ENCODE results near the gene APCDD1.
A peak's percentile ranks its signal among the peaks of the same experiment; 100 is the strongest.
"Not testable (repeated sequence)": the region's sequence is repeated elsewhere in the genome, so short reads cannot be mapped to it uniquely, and the experiment has no call there.

APCDD1 gene

GRCh38 chr18:10499230-10499629 lies 44.8 kb downstream of the APCDD1 start:
- H3K9me3 ChIP-seq (ENCODE audit: control insufficient read depth in 5 of 5, low read length in 5 of 5), result no peaks in the 10 kb centered on the region
- no peak overlapping the region for H3K9ac ChIP-seq (ENCODE audit: low read length in 5 of 5)
- H3K4me1 ChIP-seq (ENCODE audit: control insufficient read depth in 5 of 5, insufficient read depth in 5 of 5, low read length in 5 of 5), result peaks cover 0 to 7% (median 4%) of the 10 kb centered on the region in 5 donors
- no peak overlapping the region for H3K4me3 ChIP-seq (ENCODE audit: low read depth in 1 of 5, low read length in 5 of 5)
- no peaks in the 10 kb centered on the region for H3K36me3 ChIP-seq (ENCODE audit: control insufficient read depth in 5 of 5, insufficient read depth in 5 of 5, low read length in 5 of 5)
- H3K27ac ChIP-seq (ENCODE audit: low read depth, low read length), result no peak overlapping the region
- no peaks in the 10 kb centered on the region for H3K27me3 ChIP-seq (ENCODE audit: control insufficient read depth in 5 of 5, insufficient read depth in 4 of 5, low read length in 5 of 5)

GRCh38 chr18:10500038-10500437 lies 45.6 kb downstream of the APCDD1 start:
- Histone ChIP-seq H3K4me1 (ENCODE audit: control insufficient read depth in 5 of 5, insufficient read depth in 5 of 5, low read length in 5 of 5) (peaks cover 0 to 7% (median 4%) of the 10 kb centered on the region in 5 donors), H3K4me3 (ENCODE audit: low read depth in 1 of 5, low read length in 5 of 5) (no peak overlapping the region), H3K27ac (ENCODE audit: low read depth, low read length) (no peak overlapping the region), H3K36me3 (ENCODE audit: control insufficient read depth in 5 of 5, insufficient read depth in 5 of 5, low read length in 5 of 5) (no peaks in the 10 kb centered on the region), H3K9ac (ENCODE audit: low read length in 5 of 5) (no peak overlapping the region), H3K9me3 (ENCODE audit: control insufficient read depth in 5 of 5, low read length in 5 of 5) (peaks cover 0 to 6% (median 4%) of the 10 kb centered on the region in 5 donors), H3K27me3 (ENCODE audit: control insufficient read depth in 5 of 5, insufficient read depth in 4 of 5, low read length in 5 of 5) (no peaks in the 10 kb centered on the region)

- H3K36me3 ChIP-seq (ENCODE audit: control insufficient read depth in 5 of 5, insufficient read depth in 5 of 5, low read length in 5 of 5), result no peaks in the 10 kb centered on the region
- H3K9ac ChIP-seq (ENCODE audit: low read length in 5 of 5), result no peak overlapping the region
- no peak overlapping the region for H3K27ac ChIP-seq (ENCODE audit: low read depth, low read length)
- peaks cover 4 to 15% (median 12%) of the 10 kb centered on the region in 5 donors for H3K9me3 ChIP-seq (ENCODE audit: control insufficient read depth in 5 of 5, low read length in 5 of 5)
- no peaks in the 10 kb centered on the region for H3K4me1 ChIP-seq (ENCODE audit: control insufficient read depth in 5 of 5, insufficient read depth in 5 of 5, low read length in 5 of 5)
- no peaks in the 10 kb centered on the region for H3K27me3 ChIP-seq (ENCODE audit: control insufficient read depth in 5 of 5, insufficient read depth in 4 of 5, low read length in 5 of 5)
- no peak overlapping the region for H3K4me3 ChIP-seq (ENCODE audit: low read depth in 1 of 5, low read length in 5 of 5)
Observed at GRCh38 chr18:10504723-10505122, 50.3 kb downstream of the APCDD1 start.

GRCh38 chr18:10505892-10506291 lies 51.5 kb downstream of the APCDD1 start:
- H3K9ac ChIP-seq (ENCODE audit: low read length in 5 of 5); H3K4me3 ChIP-seq (ENCODE audit: low read depth in 1 of 5, low read length in 5 of 5); H3K27ac ChIP-seq (ENCODE audit: low read depth, low read length); H3K4me1 ChIP-seq (ENCODE audit: control insufficient read depth in 5 of 5, insufficient read depth in 5 of 5, low read length in 5 of 5); H3K36me3 ChIP-seq (ENCODE audit: control insufficient read depth in 5 of 5, insufficient read depth in 5 of 5, low read length in 5 of 5); H3K27me3 ChIP-seq (ENCODE audit: control insufficient read depth in 5 of 5, insufficient read depth in 4 of 5, low read length in 5 of 5): not testable (repeated sequence)
- peaks cover 4 to 15% (median 12%) of the 10 kb centered on the region in 5 donors for H3K9me3 ChIP-seq (ENCODE audit: control insufficient read depth in 5 of 5, low read length in 5 of 5)

- no peaks in the 10 kb centered on the region for H3K36me3 ChIP-seq (ENCODE audit: control insufficient read depth in 5 of 5, insufficient read depth in 5 of 5, low read length in 5 of 5)
- peaks cover 0 to 3% (median 0%) of the 10 kb centered on the region in 5 donors for H3K4me1 ChIP-seq (ENCODE audit: control insufficient read depth in 5 of 5, insufficient read depth in 5 of 5, low read length in 5 of 5)
- no peaks in the 10 kb centered on the region for H3K27me3 ChIP-seq (ENCODE audit: control insufficient read depth in 5 of 5, insufficient read depth in 4 of 5, low read length in 5 of 5)
- H3K9me3 ChIP-seq (ENCODE audit: control insufficient read depth in 5 of 5, low read length in 5 of 5), result peaks cover 4 to 15% (median 12%) of the 10 kb centered on the region in 5 donors
- no peak overlapping the region for H3K9ac ChIP-seq (ENCODE audit: low read length in 5 of 5)
- no peak overlapping the region for H3K4me3 ChIP-seq (ENCODE audit: low read depth in 1 of 5, low read length in 5 of 5)
- H3K27ac ChIP-seq (ENCODE audit: low read depth, low read length), result no peak overlapping the region
Observed at GRCh38 chr18:10508591-10508990, 54.2 kb downstream of the APCDD1 start.

GRCh38 chr18:10511236-10511635 lies 56.8 kb downstream of the APCDD1 start:
- Histone ChIP-seq H3K27ac (ENCODE audit: low read depth, low read length) (no peak overlapping the region), H3K9ac (ENCODE audit: low read length in 5 of 5) (no peak overlapping the region), H3K36me3 (ENCODE audit: control insufficient read depth in 5 of 5, insufficient read depth in 5 of 5, low read length in 5 of 5) (no peaks in the 10 kb centered on the region), H3K4me3 (ENCODE audit: low read depth in 1 of 5, low read length in 5 of 5) (no peak overlapping the region), H3K27me3 (ENCODE audit: control insufficient read depth in 5 of 5, insufficient read depth in 4 of 5, low read length in 5 of 5) (no peaks in the 10 kb centered on the region), H3K4me1 (ENCODE audit: control insufficient read depth in 5 of 5, insufficient read depth in 5 of 5, low read length in 5 of 5) (peaks cover 0 to 11% (median 4%) of the 10 kb centered on the region in 5 donors), H3K9me3 (ENCODE audit: control insufficient read depth in 5 of 5, low read length in 5 of 5) (peaks cover 0 to 12% (median 8%) of the 10 kb centered on the region in 5 donors)

GRCh38 chr18:10514082-10514481 lies 59.6 kb downstream of the APCDD1 start:
- H3K9me3 ChIP-seq (ENCODE audit: control insufficient read depth in 5 of 5, low read length in 5 of 5), result peaks cover 0 to 8% (median 4%) of the 10 kb centered on the region in 5 donors
- H3K36me3 ChIP-seq (ENCODE audit: control insufficient read depth in 5 of 5, insufficient read depth in 5 of 5, low read length in 5 of 5), result no peaks in the 10 kb centered on the region
- H3K4me1 ChIP-seq (ENCODE audit: control insufficient read depth in 5 of 5, insufficient read depth in 5 of 5, low read length in 5 of 5), result peaks cover 3 to 20% (median 12%) of the 10 kb centered on the region in 5 donors
- H3K9ac ChIP-seq (ENCODE audit: low read length in 5 of 5), result no peak overlapping the region
- H3K4me3 ChIP-seq (ENCODE audit: low read depth in 1 of 5, low read length in 5 of 5), result no peak overlapping the region
- H3K27ac ChIP-seq (ENCODE audit: low read depth, low read length), result peak overlapping the region; percentile 38
- H3K27me3 ChIP-seq (ENCODE audit: control insufficient read depth in 5 of 5, insufficient read depth in 4 of 5, low read length in 5 of 5), result no peaks in the 10 kb centered on the region

- Histone ChIP-seq H3K36me3 (ENCODE audit: control insufficient read depth in 5 of 5, insufficient read depth in 5 of 5, low read length in 5 of 5) (no peaks in the 10 kb centered on the region), H3K9ac (ENCODE audit: low read length in 5 of 5) (no peak overlapping the region), H3K9me3 (ENCODE audit: control insufficient read depth in 5 of 5, low read length in 5 of 5) (peaks cover 0 to 8% (median 4%) of the 10 kb centered on the region in 5 donors), H3K27me3 (ENCODE audit: control insufficient read depth in 5 of 5, insufficient read depth in 4 of 5, low read length in 5 of 5) (no peaks in the 10 kb centered on the region), H3K4me1 (ENCODE audit: control insufficient read depth in 5 of 5, insufficient read depth in 5 of 5, low read length in 5 of 5) (peaks cover 3 to 25% (median 17%) of the 10 kb centered on the region in 5 donors), H3K4me3 (ENCODE audit: low read depth in 1 of 5, low read length in 5 of 5) (no peak overlapping the region), H3K27ac (ENCODE audit: low read depth, low read length) (no peak overlapping the region)
Observed at GRCh38 chr18:10514601-10515000, 60.2 kb downstream of the APCDD1 start.

- H3K9me3 ChIP-seq (ENCODE audit: control insufficient read depth in 5 of 5, low read length in 5 of 5), result peaks cover 0 to 8% (median 4%) of the 10 kb centered on the region in 5 donors
- H3K27ac ChIP-seq (ENCODE audit: low read depth, low read length), result no peak overlapping the region
- H3K27me3 ChIP-seq (ENCODE audit: control insufficient read depth in 5 of 5, insufficient read depth in 4 of 5, low read length in 5 of 5), result no peaks in the 10 kb centered on the region
- H3K4me1 ChIP-seq (ENCODE audit: control insufficient read depth in 5 of 5, insufficient read depth in 5 of 5, low read length in 5 of 5), result peaks cover 6 to 28% (median 22%) of the 10 kb centered on the region in 5 donors
- H3K4me3 ChIP-seq (ENCODE audit: low read depth in 1 of 5, low read length in 5 of 5), result no peak overlapping the region
- no peaks in the 10 kb centered on the region for H3K36me3 ChIP-seq (ENCODE audit: control insufficient read depth in 5 of 5, insufficient read depth in 5 of 5, low read length in 5 of 5)
- H3K9ac ChIP-seq (ENCODE audit: low read length in 5 of 5), result no peak overlapping the region
Observed at GRCh38 chr18:10515456-10515855, 61.0 kb downstream of the APCDD1 start.

- Histone ChIP-seq H3K4me3 (ENCODE audit: low read depth in 1 of 5, low read length in 5 of 5) (no peak overlapping the region), H3K9me3 (ENCODE audit: control insufficient read depth in 5 of 5, low read length in 5 of 5) (peaks cover 0 to 8% (median 4%) of the 10 kb centered on the region in 5 donors), H3K27me3 (ENCODE audit: control insufficient read depth in 5 of 5, insufficient read depth in 4 of 5, low read length in 5 of 5) (no peaks in the 10 kb centered on the region), H3K4me1 (ENCODE audit: control insufficient read depth in 5 of 5, insufficient read depth in 5 of 5, low read length in 5 of 5) (peaks cover 6 to 28% (median 22%) of the 10 kb centered on the region in 5 donors), H3K9ac (ENCODE audit: low read length in 5 of 5) (no peak overlapping the region), H3K36me3 (ENCODE audit: control insufficient read depth in 5 of 5, insufficient read depth in 5 of 5, low read length in 5 of 5) (no peaks in the 10 kb centered on the region), H3K27ac (ENCODE audit: low read depth, low read length) (no peak overlapping the region)
Observed at GRCh38 chr18:10516078-10516477, 61.6 kb downstream of the APCDD1 start.

All from subcutaneous abdominal adipose tissue (tissue), 5 donors.